GM12878 (cell line): ENCODE data around the gene IL17RC.
"Not testable (repeated sequence)": the region's sequence is repeated elsewhere in the genome, so short reads cannot be mapped to it uniquely, and the experiment has no call there.

Experiments
- CEBPZ ChIP-seq: fragments of 150-350 bp; IDR thresholded peaks from 2 replicates; pipeline ENCODE4 v1.6.1; 2016; ENCODE audit warnings: low read depth, low read length
- CTCF ChIP-seq, 3 experiments: IDR thresholded peaks in 2 of 3; conservative IDR thresholded peaks in 1 of 3; 2 replicates each; pipeline ENCODE4 v1.5.1; 2011; ENCODE audit warnings: low read depth in 3 of 3, low read length in 3 of 3, mild to moderate bottlenecking in 3 of 3, control low read depth in 2 of 3, moderate library complexity in 2 of 3, inconsistent platforms in 1 of 3, mixed read lengths in 1 of 3; ENCODE audit not compliant: control insufficient read depth in 2 of 3, insufficient read depth in 1 of 3; ENCODE audit errors: extremely low read depth in 1 of 3
- ESRRA ChIP-seq: IDR thresholded peaks from 2 replicates; pipeline ENCODE4 v1.6.1; 2012; ENCODE audit warnings: mild to moderate bottlenecking, low read length, improper control_type of control experiment
- GABPA ChIP-seq: IDR thresholded peaks from 2 replicates; pipeline ENCODE4 v1.6.1; 2014; ENCODE audit warnings: antibody characterized with exemption, low read depth, mild to moderate bottlenecking, inconsistent platforms
- NBN ChIP-seq: fragments of 450-650 bp; IDR thresholded peaks from 2 replicates; pipeline ENCODE4 v1.6.1; 2016
- RAD21 ChIP-seq: IDR thresholded peaks from 2 replicates; pipeline ENCODE4 v1.6.1; 2011; ENCODE audit warnings: mild to moderate bottlenecking, low read depth, low read length, moderate library complexity; ENCODE audit not compliant: insufficient read depth
- RCOR1 ChIP-seq: conservative IDR thresholded peaks from 2 replicates; pipeline ENCODE4 v1.6.1; 2012; ENCODE audit warnings: low read depth, low read length, improper control_type of control experiment
- STAT3 ChIP-seq: IDR thresholded peaks from 2 replicates; pipeline ENCODE4 v1.6.1; 2011; ENCODE audit warnings: low read depth, low read length, improper control_type of control experiment
- ZBED1 ChIP-seq: IDR thresholded peaks from 2 replicates; pipeline ENCODE4 v1.6.1; 2016; ENCODE audit warnings: borderline replicate concordance

- TF ChIP-seq RAD21; CEBPZ; STAT3; GABPA; ZBED1; RCOR1; NBN; CTCF (IDR thresholded peaks at IDR 0.05 in 2 of 3, conservative IDR thresholded peaks at IDR 0.05 in 1 of 3; ENCODE audit: control insufficient read depth in 2 of 3, extremely low read depth in 1 of 3, insufficient read depth in 1 of 3, low read depth in 3 of 3, low read length in 3 of 3); ESRRA: not testable (repeated sequence)
These were observed 23.0 kb downstream of the IL17RC start for GRCh38 chr3:9939906-9940305.
